Mucosa of descending colon (tissue), 3 donors: ENCODE measurements around the gene TCF15. TPM values are rescaled to one million over a fixed set of nuclear protein-coding genes. Genes with fewer than 3 reads are reported as not detected.
A peak's percentile ranks its signal among the peaks of the same experiment; 100 is the strongest.

Experiments
- ATAC-seq: fragments of 200-7000 bp; cut with Tn5 transposase; one replicate; pipeline ENCODE4 v1.9.1; 2020; ENCODE audit warnings: mild to moderate bottlenecking, moderate library complexity
- DNase-seq, 3 donors: peaks; one replicate each; pipeline ENCODE4 v3.0.0-alpha.2; 2020
- H3K36me3 ChIP-seq: fragments of 200-600 bp; one replicate; pipeline ENCODE4 v1.8.0; 2021; ENCODE audit warnings: low read depth, mild to moderate bottlenecking
- H3K4me1 ChIP-seq: fragments of 200-600 bp; one replicate; pipeline ENCODE4 v1.8.0; 2021; ENCODE audit warnings: low read depth, mild to moderate bottlenecking
- H3K4me3 ChIP-seq: fragments of 200-600 bp; one replicate; pipeline ENCODE4 v1.8.0; 2021; ENCODE audit warnings: mild to moderate bottlenecking
- H3K9me3 ChIP-seq: fragments of 200-600 bp; one replicate; pipeline ENCODE4 v1.8.0; 2021; ENCODE audit warnings: mild to moderate bottlenecking
- intact Hi-C, 2 donors: fragments of 100-400 bp; cut with DNase I in 1 of 2; cut with micrococcal nuclease in 1 of 2; formaldehyde crosslinking; loops; one replicate each; pipeline versions ENCODE4 v1.11.0 to v1.11.1; 2022; cut with DNase I, micrococcal nuclease
- total RNA-seq, 3 donors: library from RNA; stranded (reverse); fragmentation: NEBNext Ultra II Directional in 2 of 3; extraction: Animal tissue kit (Norgen Biotek cat#: 25700) in 2 of 3; gene quantifications; one replicate each; pipeline versions ENCODE4 v1.2.1 to v1.2.4, GENCODE V29; 2021 to 2023
- TF ChIP-seq, protein P1 (sequence below): fragments of 200-600 bp; IDR thresholded peaks from one replicate; pipeline ENCODE4 v1.8.0; 2022; ENCODE audit warnings: antibody characterized with exemption, mild to moderate bottlenecking
- donor health status: DM: no; HTN: no; CAD: no; lungs with moderate emphysema.
- donor health status: DM: no; HTN: no; CAD: no.
- donor health status: DM: no; HTN: yes; CAD: no.

TCF15 gene
- total RNA-seq, 3 donors from 2014 or later = 0.82 TPM; not detected in 2

DNA sequence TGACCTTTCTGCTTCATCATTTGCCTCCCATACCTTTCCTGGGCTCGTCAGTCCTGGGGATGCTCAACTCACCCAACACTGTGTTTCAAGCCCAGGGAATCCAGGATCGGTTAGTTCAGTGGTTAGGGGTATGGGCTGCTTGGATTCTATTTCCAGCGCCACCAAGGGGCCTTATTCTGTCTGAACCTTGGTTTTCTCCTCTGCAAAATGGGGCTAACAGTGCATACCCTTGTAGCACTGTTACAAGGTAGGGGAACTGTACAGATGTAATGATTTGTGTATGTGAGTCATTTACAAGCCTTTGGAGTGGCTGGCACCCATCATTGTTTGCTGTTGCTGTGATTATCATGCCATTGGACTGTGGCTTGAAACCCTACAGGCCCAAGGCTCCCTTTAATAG, 52.0 kb downstream of the TCF15 start:
- Histone ChIP-seq H3K36me3 (no peaks in the 10 kb centered on the region), H3K4me3 (no peak overlapping the region), H3K9me3 (no peaks in the 10 kb centered on the region), H3K4me1 (no peaks in the 10 kb centered on the region)
- DNase-seq = no peak
- TF ChIP-seq, protein P1, sequence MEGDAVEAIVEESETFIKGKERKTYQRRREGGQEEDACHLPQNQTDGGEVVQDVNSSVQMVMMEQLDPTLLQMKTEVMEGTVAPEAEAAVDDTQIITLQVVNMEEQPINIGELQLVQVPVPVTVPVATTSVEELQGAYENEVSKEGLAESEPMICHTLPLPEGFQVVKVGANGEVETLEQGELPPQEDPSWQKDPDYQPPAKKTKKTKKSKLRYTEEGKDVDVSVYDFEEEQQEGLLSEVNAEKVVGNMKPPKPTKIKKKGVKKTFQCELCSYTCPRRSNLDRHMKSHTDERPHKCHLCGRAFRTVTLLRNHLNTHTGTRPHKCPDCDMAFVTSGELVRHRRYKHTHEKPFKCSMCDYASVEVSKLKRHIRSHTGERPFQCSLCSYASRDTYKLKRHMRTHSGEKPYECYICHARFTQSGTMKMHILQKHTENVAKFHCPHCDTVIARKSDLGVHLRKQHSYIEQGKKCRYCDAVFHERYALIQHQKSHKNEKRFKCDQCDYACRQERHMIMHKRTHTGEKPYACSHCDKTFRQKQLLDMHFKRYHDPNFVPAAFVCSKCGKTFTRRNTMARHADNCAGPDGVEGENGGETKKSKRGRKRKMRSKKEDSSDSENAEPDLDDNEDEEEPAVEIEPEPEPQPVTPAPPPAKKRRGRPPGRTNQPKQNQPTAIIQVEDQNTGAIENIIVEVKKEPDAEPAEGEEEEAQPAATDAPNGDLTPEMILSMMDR = no peak
- intact Hi-C loops = loop anchor here in 1 of 2 donors (10.0 kb wide), 1 partner anchor 107 kb away; no protein-coding TSS in a partner anchor
- ATAC-seq = no peak

DNA sequence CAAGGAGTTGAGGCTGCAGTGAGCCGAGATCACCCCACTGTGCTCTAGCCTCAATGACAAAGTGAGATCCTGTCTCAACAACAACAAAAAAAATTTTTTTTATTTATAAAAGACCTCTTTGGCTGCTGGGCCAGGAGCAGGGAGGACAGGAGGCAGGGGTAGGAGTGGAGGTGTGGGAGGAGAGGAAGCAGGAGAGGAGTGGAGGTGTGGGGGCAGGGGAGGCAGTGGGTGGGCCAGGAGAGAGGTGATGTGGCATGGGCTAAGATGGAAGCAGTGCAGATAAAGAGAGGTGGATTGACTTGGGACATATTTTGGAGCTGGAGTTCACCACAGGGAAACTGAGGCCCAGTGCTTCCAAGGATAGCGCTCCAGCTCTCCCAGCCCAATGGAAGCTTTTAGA, 53.1 kb downstream of the TCF15 start:
- TF ChIP-seq, protein P1 = no peak
- no peak for DNase-seq
- Histone ChIP-seq H3K9me3 (no peaks in the 10 kb centered on the region), H3K36me3 (no peaks in the 10 kb centered on the region), H3K4me3 (no peak overlapping the region), H3K4me1 (no peaks in the 10 kb centered on the region)
- intact Hi-C loops = loop anchor here in 1 of 2 donors (10.0 kb wide), 1 partner anchor 108 kb away; no protein-coding TSS in a partner anchor
- ATAC-seq = no peak

DNA sequence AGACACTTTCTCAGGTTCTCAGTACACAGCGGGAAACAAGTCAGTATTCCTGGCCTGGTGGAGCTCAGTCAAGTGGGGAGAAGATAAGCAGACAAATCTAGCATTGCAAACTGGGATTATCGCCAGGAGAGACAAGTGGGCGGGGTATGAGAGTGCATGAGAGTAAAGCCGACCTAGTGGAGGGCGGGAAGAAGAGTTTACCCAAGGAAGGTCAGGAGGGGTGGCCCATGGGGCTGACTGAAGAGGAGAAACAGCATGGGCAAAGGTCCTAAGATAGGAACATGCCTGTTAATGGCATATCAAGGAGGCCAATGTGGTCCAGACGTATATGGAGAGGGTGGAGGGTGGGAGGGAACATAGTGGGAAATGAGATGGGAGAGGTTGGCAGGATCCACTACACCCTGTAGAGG, 54.1 kb downstream of the TCF15 start:
- no peaks in the 10 kb centered on the region for H3K36me3 ChIP-seq
- no peak overlapping the region for H3K4me3 ChIP-seq
- TF ChIP-seq, protein P1 = no peak
- H3K4me1 ChIP-seq = no peaks in the 10 kb centered on the region
- peak; percentile 36 for ATAC-seq
- intact Hi-C loops = loop anchor here in 1 of 2 donors (10.0 kb wide), 1 partner anchor 109 kb away; no protein-coding TSS in a partner anchor
- H3K9me3 ChIP-seq = no peaks in the 10 kb centered on the region
- peak in 1 of 3 donors; percentile 42 for DNase-seq

Other genes with a start within 250 kb of the TCF15 start
- gene TRIB3, start 229.5 kb downstream of the TCF15 start, total RNA-seq = 1 to 10 TPM; 1.4 to 7.4 (median 3.4) TPM
- gene RBCK1, start 202.0 kb downstream of the TCF15 start, total RNA-seq = 100 to 1,000 TPM in 2 of 3 donors, 10 to 100 TPM in 1; 97.5 to 124 (median 117) TPM
- gene TBC1D20, start 147.8 kb downstream of the TCF15 start, total RNA-seq = 10 to 100 TPM; 30.4 to 49.6 (median 36.0) TPM
- 100 to 1,000 TPM; 104 to 127 (median 117) TPM for gene CSNK2A1, start 66.5 kb downstream of the TCF15 start, total RNA-seq
- gene SRXN1, start 42.9 kb upstream of the TCF15 start, total RNA-seq = 10 to 100 TPM; 11.7 to 23.4 (median 18.9) TPM
- not detected for gene SCRT2, start 65.5 kb upstream of the TCF15 start, total RNA-seq
- 10 to 100 TPM; 12.0 to 48.6 (median 15.4) TPM for gene SLC52A3, start 158.2 kb upstream of the TCF15 start, total RNA-seq
- 10 to 100 TPM in 1 of 3 donors, 1 to 10 TPM in 2; 5.1 to 10.4 (median 8.4) TPM for gene FAM110A, start 223.4 kb upstream of the TCF15 start, total RNA-seq